ENCODE measurements around the gene PSEN2. TPM values are rescaled to one million over a fixed set of nuclear protein-coding genes. Genes with fewer than 3 reads are reported as not detected.

Gene PSEN2
- total and polyA plus RNA-seq, 9 of the 15 experiments (the other 6 are each of a cell fraction or from before 2014, with no cell fraction given), result 2.3 to 21.5 (median 13.7) TPM

- H3K9ac ChIP-seq (ENCODE audit: insufficient read depth in 1 of 2, low read depth in 2 of 2, low read length in 2 of 2), result no peak overlapping the region
- H3K27me3 ChIP-seq (ENCODE audit: control insufficient read depth in 2 of 2, insufficient read depth in 2 of 2, low read length in 2 of 2), result no peaks in the 10 kb centered on the region
- no peaks in the 10 kb centered on the region for H4K20me1 ChIP-seq (replicated peaks; ENCODE audit: control insufficient read depth, insufficient read depth, low read length)
- H3K9me3 ChIP-seq (replicated peaks; ENCODE audit: control insufficient read depth, insufficient read depth, low read depth, low read length), result no peaks in the 10 kb centered on the region
- CTCF ChIA-PET (ENCODE audit: low intra/inter-chr PET ratio), result no interaction called here
- intact Hi-C loops (cut with micrococcal nuclease) (no loop called here), in situ Hi-C loops (cut with MboI) (no loop called here)
- H3K4me3 ChIP-seq, result no peak overlapping the region
- FAIRE-seq, result no peak
- peaks cover 9% of the 10 kb centered on the region; the same call in 2 of the 3 replicates for H3K79me2 ChIP-seq (ENCODE audit: control insufficient read depth, insufficient read depth, low read length)
- ATAC-seq, result no peak
- H2AFZ ChIP-seq (ENCODE audit: low read depth, low read length), result no peak overlapping the region
- peaks cover 29 to 30% of the 10 kb centered on the region in 2 experiments for H3K4me1 ChIP-seq (replicated peaks in 1 of 2; ENCODE audit: control insufficient read depth in 2 of 2, insufficient read depth in 2 of 2, low read length in 2 of 2)
- POLR2A ChIA-PET, result interaction anchor here (0.5 to 1.6 kb wide), 5 partner anchors 12 to 112 kb away, joined by 3 to 4 read pairs (median 3); no protein-coding TSS in a partner anchor
- TF ChIP-seq TEAD1 (CRISPR knock-in tag; IDR thresholded peaks at IDR 0.05) (no peak), NRF1 (conservative IDR thresholded peaks at IDR 0.05 in 1 of 2, IDR thresholded peaks at IDR 0.05 in 1 of 2) (0 out of 4 replicates have a peak, but pooled peaks of 1 of the 2 experiments have one; percentile 19), BCOR (IDR thresholded peaks at IDR 0.05) (no peak)
- WGBS (ENCODE audit: insufficient coverage, low coverage, missing lambda C conversion rate), result 45% methylated on average over 7 of the region's 7 CpGs
- no peak overlapping the region for H3K4me2 ChIP-seq (ENCODE audit: insufficient read depth, low read length)
- peaks cover 8% of the 10 kb centered on the region for H3K9me1 ChIP-seq (ENCODE audit: control insufficient read depth, insufficient read depth, low read length)
- DNase-seq (ENCODE audit: extremely low read depth in 1 of 4, low spot score in 3 of 4), result peak in 1 of 4 experiments; percentile 28
- H3K36me3 ChIP-seq (ENCODE audit: control insufficient read depth, insufficient read depth, low read length), result peaks cover 15% of the 10 kb centered on the region; the same call in 2 of the 3 replicates
- no peak overlapping the region for H3K27ac ChIP-seq (ENCODE audit: extremely low read depth, low read depth, low read length)
- BruUV-seq (replicated peaks), result no TSS peak
Observed at GRCh38 chr1:226872437-226872836, 2.0 kb downstream of the PSEN2 start.

- in situ Hi-C loops (cut with MboI) (no loop called here), intact Hi-C loops (cut with micrococcal nuclease) (no loop called here)
- Histone ChIP-seq H3K27me3 (ENCODE audit: control insufficient read depth in 2 of 2, insufficient read depth in 2 of 2, low read length in 2 of 2) (no peaks in the 10 kb centered on the region), H3K9me3 (replicated peaks; ENCODE audit: control insufficient read depth, insufficient read depth, low read depth, low read length) (no peaks in the 10 kb centered on the region), H2AFZ (ENCODE audit: low read depth, low read length) (no peak overlapping the region), H3K9me1 (ENCODE audit: control insufficient read depth, insufficient read depth, low read length) (peaks cover 9% of the 10 kb centered on the region), H3K4me3 (no peak overlapping the region), H3K27ac (ENCODE audit: extremely low read depth, low read depth, low read length) (no peak overlapping the region), H4K20me1 (replicated peaks; ENCODE audit: control insufficient read depth, insufficient read depth, low read length) (no peaks in the 10 kb centered on the region), H3K36me3 (ENCODE audit: control insufficient read depth, insufficient read depth, low read length) (peaks cover 17% of the 10 kb centered on the region; the same call in 2 of the 3 replicates), H3K79me2 (ENCODE audit: control insufficient read depth, insufficient read depth, low read length) (peaks cover 9% of the 10 kb centered on the region; the same call in 2 of the 3 replicates), H3K4me1 (replicated peaks in 1 of 2; ENCODE audit: control insufficient read depth in 2 of 2, insufficient read depth in 2 of 2, low read length in 2 of 2) (peaks cover 29 to 30% of the 10 kb centered on the region in 2 experiments), H3K4me2 (ENCODE audit: insufficient read depth, low read length) (no peak overlapping the region), H3K9ac (ENCODE audit: insufficient read depth in 1 of 2, low read depth in 2 of 2, low read length in 2 of 2) (peak overlapping the region in 1 of 2 experiments; percentile 43; a peak in 2 of 4 replicates)
- FAIRE-seq (no peak), DNase-seq (ENCODE audit: extremely low read depth in 1 of 4, low spot score in 3 of 4) (no peak), ATAC-seq (no peak)
- TF ChIP-seq CXXC5 (CRISPR knock-in tag; IDR thresholded peaks at IDR 0.05), result no peak
- WGBS (ENCODE audit: insufficient coverage, low coverage, missing lambda C conversion rate), result 64% methylated on average over 7 of the region's 7 CpGs
- ChIA-PET CTCF (ENCODE audit: low intra/inter-chr PET ratio) (no interaction called here), POLR2A (interaction anchor here (1.1 to 1.5 kb wide), 3 partner anchors 9 to 10 kb away, joined by 4 to 6 read pairs (median 6); no protein-coding TSS in a partner anchor)
- BruUV-seq (replicated peaks), result no TSS peak
Observed at GRCh38 chr1:226873771-226874578, 3.6 kb downstream of the PSEN2 start.
